SK-N-SH (cell line): ENCODE measurements around the gene CDIP1. TPM values are rescaled to one million over a fixed set of nuclear protein-coding genes. Genes with fewer than 3 reads are reported as not detected.
A peak's percentile ranks its signal among the peaks of the same experiment; 100 is the strongest.

ENCODE experiments used
- CTCF ChIA-PET: fragments of 300-600, 350-600 bp; formaldehyde crosslinking; extraction: SDS; loops from one replicate; lab custom pipeline; 2021; lab: Yijun Ruan, JAX
- POLR2A ChIA-PET: fragments of 350-600 bp; sonication (Branson Sonifier 250); formaldehyde crosslinking; extraction: SDS; loops from one replicate; lab custom pipeline; 2020; ENCODE audit warnings: antibody characterized with exemption, inconsistent platforms; lab: Yijun Ruan, JAX
- DNase-seq: peaks from one replicate; pipeline ENCODE4 v3.0.0; 2012
- H2AFZ ChIP-seq: fragments of 200-600 bp; sonication (generic); 2 replicates; pipeline ENCODE4 v1.8.1; 2016; ENCODE audit warnings: antibody characterized with exemption, mild to moderate bottlenecking, low read depth
- H3F3A ChIP-seq: fragments of 200-600 bp; sonication (generic); replicated peaks from 2 replicates; pipeline ENCODE3; 2016; ENCODE audit warnings: antibody characterized with exemption, mild to moderate bottlenecking; ENCODE audit not compliant: insufficient read depth
- H3K27ac ChIP-seq, 2 experiments: fragments of 200-500 bp in 1 of 2; fragments of 200-600 bp in 1 of 2; sonication (Bioruptor generic) in 1 of 2; sonication (generic), shearing (Covaris generic) in 1 of 2; 2 replicates each; pipeline versions ENCODE4 v1.5.1 to v1.6.1; 2014 to 2016; ENCODE audit warnings: low read depth in 2 of 2, inconsistent platforms in 1 of 2, low read length in 1 of 2, mild to moderate bottlenecking in 1 of 2, mixed read lengths in 1 of 2
- H3K27me3 ChIP-seq: fragments of 200-600 bp; sonication (generic), shearing (Covaris generic); 2 replicates; pipeline ENCODE4 v1.6.1; 2016; ENCODE audit warnings: mixed run types; ENCODE audit not compliant: insufficient read depth
- H3K36me3 ChIP-seq, 2 experiments: fragments of 200-500 bp in 1 of 2; fragments of 200-600 bp in 1 of 2; sonication (Bioruptor generic) in 1 of 2; sonication (generic) in 1 of 2; replicated peaks in 1 of 2; 2 replicates each; pipeline versions ENCODE3 to v1.5.1; 2014 to 2016; ENCODE audit warnings: low read length in 1 of 2, mild to moderate bottlenecking in 1 of 2; ENCODE audit not compliant: insufficient read depth in 2 of 2, control insufficient read depth in 1 of 2
- H3K4me1 ChIP-seq, 2 experiments: fragments of 200-500 bp in 1 of 2; fragments of 200-600 bp in 1 of 2; sonication (Bioruptor generic) in 1 of 2; sonication (generic), shearing (Covaris generic) in 1 of 2; 2 replicates each; pipeline versions ENCODE4 v1.5.1 to v1.6.1; 2014 to 2016; ENCODE audit warnings: low read depth in 1 of 2, low read length in 1 of 2, mixed run types in 1 of 2; ENCODE audit not compliant: insufficient read depth in 2 of 2, control insufficient read depth in 1 of 2
- H3K4me2 ChIP-seq: fragments of 200-600 bp; sonication (generic), shearing (Covaris generic); 2 replicates; pipeline ENCODE4 v1.6.1; 2017; ENCODE audit warnings: mixed run types
- H3K4me3 ChIP-seq, 2 experiments: fragments of 200-500 bp in 1 of 2; fragments of 200-600 bp in 1 of 2; sonication (Bioruptor generic) in 1 of 2; sonication (generic), shearing (Covaris generic) in 1 of 2; 2 replicates each; pipeline versions ENCODE4 v1.5.1 to v1.8.1; 2014 to 2016; ENCODE audit warnings: low read depth in 2 of 2, inconsistent platforms in 1 of 2, low read length in 1 of 2, mild to moderate bottlenecking in 1 of 2, mixed read lengths in 1 of 2, moderate library complexity in 1 of 2
- H3K79me2 ChIP-seq: fragments of 200-600 bp; sonication (generic); 2 replicates; pipeline ENCODE4 v1.8.1; 2017; ENCODE audit warnings: mild to moderate bottlenecking; ENCODE audit not compliant: insufficient read depth
- H3K9ac ChIP-seq: fragments of 200-600 bp; sonication (generic); 2 replicates; pipeline ENCODE4 v1.6.1; 2017; ENCODE audit warnings: mixed run types
- H3K9me2 ChIP-seq: fragments of 200-600 bp; sonication (generic); 2 replicates; pipeline ENCODE4 v1.6.1; 2017; ENCODE audit warnings: mixed run types
- H3K9me3 ChIP-seq: fragments of 200-600 bp; sonication (generic); 2 replicates; pipeline ENCODE4 v1.6.1; 2017; ENCODE audit warnings: mixed run types, mild to moderate bottlenecking, moderate library complexity
- H4K20me1 ChIP-seq: fragments of 200-600 bp; sonication (generic); 2 replicates; pipeline ENCODE4 v1.6.1; 2017; ENCODE audit warnings: mild to moderate bottlenecking, mixed run types; ENCODE audit not compliant: insufficient read depth
- CTCF ChIP-seq: fragments of 200-600 bp; sonication (generic); IDR thresholded peaks from 2 replicates; pipeline ENCODE4 v1.6.1; 2017; ENCODE audit warnings: antibody characterized with exemption, mild to moderate bottlenecking, moderate library complexity
- EP300 ChIP-seq, 2 experiments: IDR thresholded peaks; 2 replicates each; pipeline versions ENCODE4 v1.4.0 to v1.6.1; 2012; ENCODE audit warnings: borderline replicate concordance in 1 of 2, low read depth in 1 of 2, low read length in 1 of 2
- FOSL2 ChIP-seq: IDR thresholded peaks from 2 replicates; pipeline ENCODE4 v1.4.0; 2012; ENCODE audit warnings: low read depth, mild to moderate bottlenecking, moderate library complexity, borderline replicate concordance
- FOXJ3 ChIP-seq: sonication (generic); formaldehyde crosslinking; IDR thresholded peaks from 2 replicates; pipeline ENCODE4 v1.5.1; 2020; ENCODE audit warnings: mild to moderate bottlenecking, missing genetic modification reagents
- FOXM1 ChIP-seq: IDR thresholded peaks from 2 replicates; pipeline ENCODE4 v1.4.0; 2012; ENCODE audit warnings: low read depth, mild to moderate bottlenecking
- GABPA ChIP-seq: IDR thresholded peaks from 2 replicates; pipeline ENCODE4 v1.4.0; 2012; ENCODE audit warnings: low read depth, mild to moderate bottlenecking
- GATA2 ChIP-seq: sonication (generic); formaldehyde crosslinking; IDR thresholded peaks from 2 replicates; pipeline ENCODE4 v1.5.0; 2020; ENCODE audit warnings: mild to moderate bottlenecking, missing genetic modification reagents
- JUND ChIP-seq: IDR thresholded peaks from 2 replicates; pipeline ENCODE4 v1.4.0; 2012
- MAX ChIP-seq: IDR thresholded peaks from 2 replicates; pipeline ENCODE4 v1.4.0; 2012; ENCODE audit warnings: low read depth
- NFIC ChIP-seq: IDR thresholded peaks from 2 replicates; pipeline ENCODE4 v1.4.0; 2012; ENCODE audit warnings: borderline replicate concordance
- NRF1 ChIP-seq: IDR thresholded peaks from 2 replicates; pipeline ENCODE4 v1.6.1; 2012; ENCODE audit warnings: low read depth, mild to moderate bottlenecking, low read length
- PBX3 ChIP-seq: IDR thresholded peaks from 2 replicates; pipeline ENCODE4; 2012
- POLR2AphosphoS5 ChIP-seq: IDR thresholded peaks from 2 replicates; pipeline ENCODE4 v1.6.1; 2012; ENCODE audit warnings: low read depth, low read length
- RAD21 ChIP-seq: IDR thresholded peaks from 2 replicates; pipeline ENCODE4 v1.6.1; 2012; ENCODE audit warnings: mild to moderate bottlenecking, low read length
- REST ChIP-seq: IDR thresholded peaks from 2 replicates; pipeline ENCODE4 v1.6.1; 2012; ENCODE audit warnings: mild to moderate bottlenecking, low read depth, low read length, moderate library complexity
- RXRA ChIP-seq: IDR thresholded peaks from 2 replicates; pipeline ENCODE4 v1.4.0; 2012; ENCODE audit warnings: low read depth, mild to moderate bottlenecking, borderline replicate concordance
- SIN3A ChIP-seq: IDR thresholded peaks from 2 replicates; pipeline ENCODE4 v1.6.1; 2012; ENCODE audit warnings: low read depth, mild to moderate bottlenecking, low read length, moderate library complexity, borderline replicate concordance
- TAF1 ChIP-seq: IDR thresholded peaks from 2 replicates; pipeline ENCODE4 v1.6.1; 2012; ENCODE audit warnings: low read depth, mild to moderate bottlenecking, low read length, moderate library complexity, borderline replicate concordance
- TCF12 ChIP-seq: IDR thresholded peaks from 2 replicates; pipeline ENCODE4 v1.4.0; 2012
- TEAD4 ChIP-seq: IDR thresholded peaks from 2 replicates; pipeline ENCODE4 v1.4.0; 2012; ENCODE audit warnings: mild to moderate bottlenecking, borderline replicate concordance; ENCODE audit not compliant: insufficient read depth
- USF1 ChIP-seq: IDR thresholded peaks from 2 replicates; pipeline ENCODE4 v1.4.0; 2012; ENCODE audit warnings: low read depth, borderline replicate concordance
- USF2 ChIP-seq: fragments of 150-350 bp; IDR thresholded peaks from 2 replicates; pipeline ENCODE4 v1.6.1; 2017; ENCODE audit warnings: antibody characterized with exemption, low read length, low read depth, borderline replicate concordance
- ZBTB33 ChIP-seq: IDR thresholded peaks from 2 replicates; pipeline ENCODE4 v1.4.0; 2012; ENCODE audit warnings: low read depth, borderline replicate concordance
- WGBS: methylation state at CpG from one replicate; pipeline ENCODE4 v1.1.6; 2017; ENCODE audit warnings: low lambda C conversion rate; 5-methylcytosine and 5-hydroxymethylcytosine counted together
- polyA plus RNA-seq, 3 experiments: library from polyadenylated mRNA; depleted of rRNA; stranded (reverse); fragments of >200 nt; gene quantifications; 2 replicates each; pipeline ENCODE4 v1.2.3, GENCODE V29; 2012

Gene CDIP1
- polyA plus RNA-seq, 1 of the 3 experiments (the other 2 are of a cell fraction): 30.2 TPM

GRCh38 chr16:4500272-4500671, 38.3 kb downstream of the CDIP1 start:
- no peaks in the 10 kb centered on the region for H3K27me3 ChIP-seq
- H3F3A ChIP-seq: peaks cover 34% of the 10 kb centered on the region
- ChIA-PET CTCF (interaction anchor here (1.0 to 4.6 kb wide), 5 partner anchors 11 to 456 kb away, joined by 4 to 23 read pairs (median 5); no protein-coding TSS in a partner anchor), POLR2A (no interaction called here)
- peaks cover 75% of the 10 kb centered on the region for H3K79me2 ChIP-seq
- H4K20me1 ChIP-seq: peaks cover 8% of the 10 kb centered on the region; the same call in 1 of the 2 replicates
- TF ChIP-seq PBX3 (peak; percentile 95), EP300 (IDR thresholded peaks at IDR 0.05; ENCODE audit: borderline replicate concordance in 1 of 2, low read depth in 1 of 2, low read length in 1 of 2) (peak in 1 of 2 experiments; percentile 90; a peak in 2 of 4 replicates), POLR2AphosphoS5 (peak; percentile 94), GATA2 (no peak), NFIC (peak; percentile 62; the same call in 1 of the 2 replicates), TEAD4 (peak; percentile 97), FOXJ3 (no peak), GABPA (no peak), FOXM1 (no peak), RXRA (peak; percentile 92; the same call in 1 of the 2 replicates), TAF1 (peak; percentile 46; the same call in 1 of the 2 replicates), CTCF (no peak), JUND (peak; percentile 98), RAD21 (no peak), MAX (peak; percentile 56; the same call in 1 of the 2 replicates), ZBTB33 (peak; percentile 59; the same call in 1 of the 2 replicates), NRF1 (no peak), USF2 (no peak), TCF12 (peak; percentile 99), USF1 (no peak), FOSL2 (peak; percentile 98), REST (peak; percentile 66; the same call in 1 of the 2 replicates), SIN3A (peak; percentile 94)
- H3K4me2 ChIP-seq: peak overlapping the region; percentile 68
- 23% methylated on average over 3 of the region's 3 CpGs for WGBS
- H3K4me1 ChIP-seq: peaks cover 7 to 33% of the 10 kb centered on the region in 2 experiments; a peak in 3 of 4 replicates
- H3K4me3 ChIP-seq: no peak overlapping the region
- H3K9me3 ChIP-seq: no peaks in the 10 kb centered on the region
- H3K27ac ChIP-seq: peak overlapping the region; percentile 69 to 80; a peak in 3 of 4 replicates
- no peaks in the 10 kb centered on the region for H3K36me3 ChIP-seq
- no peak overlapping the region for H2AFZ ChIP-seq
- H3K9ac ChIP-seq: peak overlapping the region; percentile 9; the same call in 1 of the 2 replicates
- no peaks in the 10 kb centered on the region for H3K9me2 ChIP-seq
- DNase-seq: no peak
